Psoas muscle (tissue), 8 donors: Measurements from ENCODE around the gene KIF27. TPM values are rescaled to one million over a fixed set of nuclear protein-coding genes. Genes with fewer than 3 reads are reported as not detected.
A peak's percentile ranks its signal among the peaks of the same experiment; 100 is the strongest.
"Not testable (repeated sequence)": the region's sequence is repeated elsewhere in the genome, so short reads cannot be mapped to it uniquely, and the experiment has no call there.

Experiments
- ATAC-seq, 4 donors: fragments of 200-7000 bp; cut with Tn5 transposase; one replicate each; pipeline ENCODE4 v1.9.1; 2020; ENCODE audit warnings: moderate library complexity in 3 of 4, mild to moderate bottlenecking in 2 of 4
- DNase-seq, 2 donors: peaks; one replicate each; pipeline ENCODE4 v3.0.0-alpha.2; 2020
- H3K27ac ChIP-seq: fragments of 200-600 bp; one replicate; pipeline ENCODE4 v1.8.0; 2022
- H3K27me3 ChIP-seq, 3 donors: fragments of 200-600 bp in 1 of 3; one replicate each; pipeline versions ENCODE4 v1.6.1 to v1.8.0; 2013 to 2022; ENCODE audit warnings: low read length in 2 of 3, mild to moderate bottlenecking in 2 of 3, moderate library complexity in 1 of 3; ENCODE audit not compliant: insufficient read depth in 3 of 3
- H3K36me3 ChIP-seq, 2 donors: fragments of 200-600 bp in 1 of 2; one replicate each; pipeline versions ENCODE4 v1.6.1 to v1.8.0; 2013 to 2022; ENCODE audit warnings: low read depth in 1 of 2, mild to moderate bottlenecking in 1 of 2, moderate library complexity in 1 of 2; ENCODE audit not compliant: insufficient read depth in 1 of 2
- H3K4me1 ChIP-seq: fragments of 200-600 bp; one replicate; pipeline ENCODE4 v1.8.0; 2022
- H3K4me3 ChIP-seq: fragments of 200-600 bp; one replicate; pipeline ENCODE4 v1.8.0; 2022; ENCODE audit warnings: mild to moderate bottlenecking
- H3K9me3 ChIP-seq: fragments of 200-600 bp; one replicate; pipeline ENCODE4 v1.8.0; 2022
- WGBS, 3 donors: extraction: QIAGEN DNeasy Blood & Tissue Kit; methylation state at CpG; one replicate each; pipeline versions ENCODE4 v1.1.6 to v1.1.7; 2013; 5-methylcytosine and 5-hydroxymethylcytosine counted together
- intact Hi-C, 2 donors: fragments of 100-400 bp; cut with DNase I; formaldehyde crosslinking; loops; one replicate each; pipeline versions ENCODE4 v1.11.0 to v1.14.2; 2022
- polyA plus RNA-seq, 3 donors: library from polyadenylated mRNA; stranded (reverse); fragments of 200-250 nt; gene quantifications; one replicate each; pipeline ENCODE4 v1.2.3, GENCODE V29; 2013
- total RNA-seq, 4 donors: library from RNA; stranded (reverse); fragmentation: NEBNext Ultra II Directional in 2 of 4; extraction: Animal tissue kit (Norgen Biotek cat#: 25700) in 2 of 4; gene quantifications; one replicate each; pipeline versions ENCODE4 v1.2.1 to v1.2.4, GENCODE V29; 2021 to 2023
- TF ChIP-seq, protein P1 (sequence below): fragments of 200-600 bp; IDR thresholded peaks from one replicate; pipeline ENCODE4 v1.8.0; 2022; ENCODE audit warnings: antibody characterized with exemption
- donor health status: healthy with polysubstance abuse.
- donor health status: DM: no; HTN: no; CAD: no; lungs with moderate emphysema.
- donor health status: Bipolar disorder and iron deficiency.
- donor health status: healthy.
- donor health status: DM: yes; HTN: yes; CAD: no.
- donor health status: DM: no; HTN: no; CAD: no.
- donor health status: DM: no; HTN: no; CAD: no.
- donor health status: DM: yes; HTN: yes; CAD: no.

Gene KIF27
- total and polyA plus RNA-seq, 7 donors: 0.73 to 3.8 (median 1.8) TPM

DNA sequence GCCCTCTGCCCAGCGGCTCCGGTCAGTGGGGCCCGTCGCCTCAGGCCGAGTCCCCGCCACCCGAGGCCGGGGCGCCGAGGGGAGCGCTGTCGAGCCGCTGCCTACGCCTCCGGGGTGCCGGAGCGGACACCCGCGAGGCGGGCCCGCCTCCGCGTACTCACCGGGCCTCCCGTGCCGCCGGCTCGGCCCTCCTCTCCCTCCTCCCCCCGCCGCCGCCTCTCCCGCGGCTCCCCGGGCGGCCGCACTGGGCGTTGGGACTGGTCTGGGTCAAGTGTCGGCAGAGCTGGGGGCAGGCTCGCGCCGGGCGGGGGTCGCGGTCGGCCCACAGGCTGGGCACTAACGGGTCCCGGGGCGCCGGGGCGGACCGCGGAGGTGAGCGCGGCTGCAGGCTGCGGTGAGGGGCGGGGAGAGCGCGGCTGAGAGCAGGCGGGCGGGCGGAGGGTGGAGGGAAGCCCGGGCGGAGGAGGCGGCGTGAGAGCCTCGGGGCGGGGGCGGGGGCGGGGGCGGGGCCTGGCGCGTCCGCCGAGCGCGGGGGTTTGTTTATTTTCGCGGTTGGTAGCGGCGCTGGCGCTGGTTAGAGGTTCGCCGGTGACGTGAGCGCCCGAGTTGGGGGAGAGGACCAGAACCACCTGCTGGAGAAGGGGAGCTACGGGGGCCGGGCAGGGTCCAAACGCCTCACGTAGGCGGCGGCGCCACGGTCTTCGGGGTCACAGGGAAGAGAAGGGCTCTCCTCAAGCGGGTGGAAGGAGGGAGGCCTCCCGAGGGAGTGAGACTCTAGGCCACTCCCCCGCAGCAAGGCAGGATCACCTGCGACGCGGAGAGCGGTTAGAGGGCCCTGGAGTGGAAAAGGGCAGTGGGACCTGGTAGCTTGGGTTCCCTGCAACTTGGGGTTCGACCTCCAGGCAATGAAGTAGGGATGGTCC is 103.6 kb downstream of the KIF27 start, which contains the start of gene GKAP1:
GKAP1 (minus strand) TSS at position 414 of the 923 bp plus-strand sequence. CDS start 11,252 bp downstream, outside the sequence.
- TF ChIP-seq, protein P1, sequence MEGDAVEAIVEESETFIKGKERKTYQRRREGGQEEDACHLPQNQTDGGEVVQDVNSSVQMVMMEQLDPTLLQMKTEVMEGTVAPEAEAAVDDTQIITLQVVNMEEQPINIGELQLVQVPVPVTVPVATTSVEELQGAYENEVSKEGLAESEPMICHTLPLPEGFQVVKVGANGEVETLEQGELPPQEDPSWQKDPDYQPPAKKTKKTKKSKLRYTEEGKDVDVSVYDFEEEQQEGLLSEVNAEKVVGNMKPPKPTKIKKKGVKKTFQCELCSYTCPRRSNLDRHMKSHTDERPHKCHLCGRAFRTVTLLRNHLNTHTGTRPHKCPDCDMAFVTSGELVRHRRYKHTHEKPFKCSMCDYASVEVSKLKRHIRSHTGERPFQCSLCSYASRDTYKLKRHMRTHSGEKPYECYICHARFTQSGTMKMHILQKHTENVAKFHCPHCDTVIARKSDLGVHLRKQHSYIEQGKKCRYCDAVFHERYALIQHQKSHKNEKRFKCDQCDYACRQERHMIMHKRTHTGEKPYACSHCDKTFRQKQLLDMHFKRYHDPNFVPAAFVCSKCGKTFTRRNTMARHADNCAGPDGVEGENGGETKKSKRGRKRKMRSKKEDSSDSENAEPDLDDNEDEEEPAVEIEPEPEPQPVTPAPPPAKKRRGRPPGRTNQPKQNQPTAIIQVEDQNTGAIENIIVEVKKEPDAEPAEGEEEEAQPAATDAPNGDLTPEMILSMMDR: peak; percentile 4
- DNase-seq (peak; percentile 80 to 91), ATAC-seq (peak; percentile 91 to 94 (median 92))
- H3K4me1 ChIP-seq, H3K27me3 ChIP-seq, intact Hi-C loops, H3K9me3 ChIP-seq: not testable (repeated sequence)
- Histone ChIP-seq H3K36me3 (peaks cover 0 to 21% of the 10 kb centered on the region in 2 donors), H3K4me3 (peak within 1 kb of the TSS; percentile 77), H3K27ac (peak within 1 kb of the TSS; percentile 90)
- whole genome bisulfite sequencing, 3 donors: 0 to 1% (median 1%) methylated on average over 38 to 102 of the region's 103 CpGs

DNA sequence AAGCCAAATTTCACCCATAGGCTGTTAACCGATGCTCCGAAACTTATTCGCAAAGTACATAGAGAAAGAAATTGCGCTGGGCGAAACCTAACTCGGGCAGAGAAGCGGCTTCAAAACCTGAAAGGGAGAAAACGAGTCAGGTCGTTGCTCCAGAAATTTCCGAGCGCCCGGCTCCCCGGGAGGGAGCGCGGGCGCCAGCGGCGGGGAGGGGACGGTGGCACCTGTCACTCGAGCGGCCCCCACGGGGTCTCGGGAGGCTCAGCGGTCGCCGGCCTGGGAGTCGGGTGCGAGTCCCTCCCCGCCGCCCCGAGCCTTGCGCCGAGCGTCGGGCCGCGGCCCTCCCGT is 104.2 kb downstream of the KIF27 start:
- H3K9me3 ChIP-seq, intact Hi-C loops, DNase-seq, ATAC-seq, H3K27me3 ChIP-seq, H3K4me1 ChIP-seq: not testable (repeated sequence)
- peak overlapping the region; percentile 77 for H3K4me3 ChIP-seq
- WGBS, 3 donors: 0 to 1% (median 0%) methylated on average over 19 to 38 of the region's 38 CpGs
- H3K36me3 ChIP-seq: peaks cover 0 to 25% of the 10 kb centered on the region in 2 donors
- H3K27ac ChIP-seq: peak overlapping the region; percentile 90

DNA sequence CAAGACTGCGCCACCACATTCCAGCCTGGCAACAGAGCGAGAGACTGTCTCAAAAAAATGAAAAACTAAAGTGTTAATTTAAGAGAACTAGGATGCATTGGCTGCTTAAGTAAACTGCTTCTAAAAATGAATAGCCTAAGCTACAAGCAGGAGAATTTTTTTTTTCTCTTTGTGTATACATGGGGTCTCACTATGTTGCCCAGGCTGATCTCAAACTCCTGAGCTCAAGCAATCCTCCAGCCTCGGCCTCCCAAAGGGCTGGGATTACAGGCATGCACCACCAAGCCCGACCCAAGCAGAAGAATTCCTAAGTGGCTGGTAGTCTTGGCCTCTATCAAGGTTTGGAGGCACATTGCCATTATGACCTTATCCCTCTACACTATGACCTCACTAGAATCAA is 106.1 kb downstream of the KIF27 start:
- H3K9me3 ChIP-seq, H3K4me1 ChIP-seq, DNase-seq, H3K27ac ChIP-seq, H3K27me3 ChIP-seq, ATAC-seq, intact Hi-C loops, H3K4me3 ChIP-seq: not testable (repeated sequence)
- 97 to 100% (median 98%) methylated on average over 4 of the region's 4 CpGs for WGBS, 3 donors
- H3K36me3 ChIP-seq: peaks cover 0 to 40% of the 10 kb centered on the region in 2 donors

GRCh38 chr9:83809213-83809612 is 112.0 kb downstream of the KIF27 start:
- DNase-seq, H3K4me3 ChIP-seq, H3K27me3 ChIP-seq, H3K9me3 ChIP-seq, H3K4me1 ChIP-seq, intact Hi-C loops, H3K27ac ChIP-seq: not testable (repeated sequence)
- 17 to 34% (median 22%) methylated on average over 1 of the region's 1 CpG for WGBS, 3 donors
- peak; percentile 70 to 92 (median 86) for ATAC-seq
- peaks cover 0 to 40% of the 10 kb centered on the region in 2 donors for H3K36me3 ChIP-seq

- H3K4me1 ChIP-seq, H3K27me3 ChIP-seq, H3K4me3 ChIP-seq, DNase-seq, H3K27ac ChIP-seq, intact Hi-C loops, H3K9me3 ChIP-seq, ATAC-seq: not testable (repeated sequence)
- 96 to 100% methylated on average over 6 to 23 of the region's 31 CpGs; no CpG with 5 or more reads in 1 of the 3 donors for WGBS, 3 donors
- peaks cover 0 to 17% of the 10 kb centered on the region in 2 donors for H3K36me3 ChIP-seq
Observed at GRCh38 chr9:83804454-83804853, 116.8 kb downstream of the KIF27 start.

DNA sequence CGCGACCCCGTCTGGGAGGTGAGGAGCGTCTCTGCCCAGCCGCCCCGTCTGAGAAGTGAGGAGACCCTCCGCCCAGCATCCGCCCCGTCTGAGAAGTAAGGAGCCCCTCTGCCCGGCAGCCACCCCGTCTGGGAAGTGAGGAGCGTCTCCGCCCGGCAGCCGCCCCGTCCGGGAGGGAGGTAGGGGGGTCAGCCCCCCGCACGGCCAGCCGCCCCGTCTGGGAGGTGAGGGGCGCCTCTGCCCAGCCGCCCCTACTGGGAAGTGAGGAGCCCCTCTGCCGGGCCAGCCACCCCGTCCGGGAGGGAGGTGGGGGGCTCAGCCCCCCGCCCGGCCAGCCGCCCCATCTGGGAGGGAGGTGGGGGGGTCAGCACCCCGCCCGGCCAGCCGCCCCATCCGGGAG is 117.3 kb downstream of the KIF27 start:
- H3K27me3 ChIP-seq, H3K4me1 ChIP-seq, H3K4me3 ChIP-seq, DNase-seq, intact Hi-C loops, H3K27ac ChIP-seq, ATAC-seq, H3K9me3 ChIP-seq: not testable (repeated sequence)
- peaks cover 0 to 22% of the 10 kb centered on the region in 2 donors for H3K36me3 ChIP-seq
- 80 to 98% (median 95%) methylated on average over 1 to 27 of the region's 33 CpGs for WGBS, 3 donors
